GM12892 (cell line): ENCODE measurements around the gene SLC4A3.

Source experiments
- POLR2A ChIP-seq: IDR thresholded peaks from 2 replicates; pipeline ENCODE4 v1.6.1; 2011; ENCODE audit warnings: low read depth, low read length, control low read depth
- POLR2AphosphoS5 ChIP-seq: IDR thresholded peaks from 2 replicates; pipeline ENCODE4 v1.6.1; 2011; ENCODE audit warnings: low read depth, low read length, control low read depth
- TAF1 ChIP-seq: IDR thresholded peaks from 2 replicates; pipeline ENCODE4 v1.6.1; 2011; ENCODE audit warnings: low read depth, mild to moderate bottlenecking, control low read depth, low read length, borderline replicate concordance

DNA sequence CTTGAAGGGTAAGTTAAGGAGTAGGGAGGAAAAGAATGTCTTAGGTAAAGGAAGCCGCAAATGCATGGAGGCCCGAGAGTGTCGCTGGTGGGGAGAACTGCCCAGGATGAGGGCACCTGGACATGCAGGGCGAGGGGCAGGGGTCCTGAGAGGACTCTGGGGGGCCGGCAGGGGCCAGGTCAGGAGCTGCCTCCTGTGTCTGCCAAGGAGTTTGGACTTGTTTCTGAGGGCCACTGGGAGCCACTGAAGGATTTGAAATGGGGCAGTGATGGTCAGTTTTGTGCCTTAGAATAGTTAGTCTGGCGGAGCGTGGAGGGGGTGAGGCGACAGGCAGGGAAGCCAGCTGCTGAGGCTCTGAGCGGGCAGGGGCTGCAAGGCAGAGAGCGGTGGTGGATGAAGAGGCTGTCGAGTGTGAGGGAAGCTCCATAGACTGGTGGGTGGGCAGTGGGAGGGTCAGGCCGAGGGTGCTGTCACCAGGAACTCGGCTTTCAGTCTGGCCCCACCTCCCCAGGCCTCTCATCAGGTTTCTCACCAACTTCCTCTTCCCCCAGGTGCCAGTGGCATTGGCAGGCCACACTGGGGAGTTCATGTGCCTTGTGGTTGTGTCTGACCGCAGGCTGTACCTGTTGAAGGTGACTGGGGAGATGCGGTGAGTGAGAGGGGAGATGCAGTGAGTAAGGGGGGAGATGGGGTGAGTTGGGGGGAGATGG lies 14.7 kb upstream of the SLC4A3 start:
- no peak for TF ChIP-seq POLR2A
- TF ChIP-seq POLR2AphosphoS5 = no peak
- TF ChIP-seq TAF1 = no peak
